LNCAP (cell line): ENCODE data around the gene TMTC1.
A peak's percentile ranks its signal among the peaks of the same experiment; 100 is the strongest.

ENCODE experiments used
- TF ChIP-seq, protein P1 (sequence below): fragments of 450-650 bp; IDR thresholded peaks from 2 replicates; pipeline ENCODE4 v1.5.1; 2017; ENCODE audit warnings: mild to moderate bottlenecking

TMTC1 gene

DNA sequence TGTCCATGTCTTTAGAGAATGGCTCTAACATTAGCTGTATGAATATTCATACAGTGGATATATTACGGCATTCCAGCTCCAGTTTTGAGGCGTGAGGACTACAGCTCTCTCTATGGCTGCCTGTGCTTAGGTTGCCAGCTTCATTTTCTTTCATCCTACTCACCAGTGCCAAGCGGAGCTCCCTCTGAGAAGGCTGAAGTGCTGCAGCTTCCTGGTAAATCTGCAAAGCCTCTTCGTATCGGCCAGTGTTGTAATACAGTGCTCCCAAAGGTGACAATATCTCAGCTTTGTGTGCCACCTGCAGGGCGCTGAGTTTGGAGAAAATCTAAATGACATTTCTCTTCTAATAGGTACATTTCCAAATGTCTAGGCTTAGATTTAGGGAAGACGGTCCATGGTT lies 266.5 kb downstream of the TMTC1 start:
- TF ChIP-seq, protein P1, sequence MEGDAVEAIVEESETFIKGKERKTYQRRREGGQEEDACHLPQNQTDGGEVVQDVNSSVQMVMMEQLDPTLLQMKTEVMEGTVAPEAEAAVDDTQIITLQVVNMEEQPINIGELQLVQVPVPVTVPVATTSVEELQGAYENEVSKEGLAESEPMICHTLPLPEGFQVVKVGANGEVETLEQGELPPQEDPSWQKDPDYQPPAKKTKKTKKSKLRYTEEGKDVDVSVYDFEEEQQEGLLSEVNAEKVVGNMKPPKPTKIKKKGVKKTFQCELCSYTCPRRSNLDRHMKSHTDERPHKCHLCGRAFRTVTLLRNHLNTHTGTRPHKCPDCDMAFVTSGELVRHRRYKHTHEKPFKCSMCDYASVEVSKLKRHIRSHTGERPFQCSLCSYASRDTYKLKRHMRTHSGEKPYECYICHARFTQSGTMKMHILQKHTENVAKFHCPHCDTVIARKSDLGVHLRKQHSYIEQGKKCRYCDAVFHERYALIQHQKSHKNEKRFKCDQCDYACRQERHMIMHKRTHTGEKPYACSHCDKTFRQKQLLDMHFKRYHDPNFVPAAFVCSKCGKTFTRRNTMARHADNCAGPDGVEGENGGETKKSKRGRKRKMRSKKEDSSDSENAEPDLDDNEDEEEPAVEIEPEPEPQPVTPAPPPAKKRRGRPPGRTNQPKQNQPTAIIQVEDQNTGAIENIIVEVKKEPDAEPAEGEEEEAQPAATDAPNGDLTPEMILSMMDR = peak; percentile 29; the same call in 1 of the 2 replicates

DNA sequence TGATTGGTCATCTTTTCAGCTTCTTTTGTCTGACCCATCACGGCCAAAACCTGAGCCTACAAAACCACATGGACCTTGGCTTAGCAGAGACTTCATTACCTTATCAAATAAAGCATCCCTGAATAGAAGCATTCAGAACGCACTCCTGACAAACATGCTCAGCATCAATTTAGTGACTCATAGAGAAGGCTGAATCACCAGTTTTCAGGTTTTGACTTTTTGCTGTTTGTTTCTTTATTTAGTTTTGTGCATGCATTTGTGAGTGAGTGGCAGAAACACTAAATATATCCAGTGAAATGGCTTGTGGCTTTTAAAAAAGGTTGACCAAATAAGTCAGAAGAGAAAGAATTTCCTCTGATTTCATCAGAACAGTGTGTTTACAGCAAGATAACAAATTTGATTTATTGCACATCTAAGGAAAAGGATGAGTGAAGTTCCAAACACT lies 267.3 kb downstream of the TMTC1 start:
- TF ChIP-seq, protein P1 = no peak

DNA sequence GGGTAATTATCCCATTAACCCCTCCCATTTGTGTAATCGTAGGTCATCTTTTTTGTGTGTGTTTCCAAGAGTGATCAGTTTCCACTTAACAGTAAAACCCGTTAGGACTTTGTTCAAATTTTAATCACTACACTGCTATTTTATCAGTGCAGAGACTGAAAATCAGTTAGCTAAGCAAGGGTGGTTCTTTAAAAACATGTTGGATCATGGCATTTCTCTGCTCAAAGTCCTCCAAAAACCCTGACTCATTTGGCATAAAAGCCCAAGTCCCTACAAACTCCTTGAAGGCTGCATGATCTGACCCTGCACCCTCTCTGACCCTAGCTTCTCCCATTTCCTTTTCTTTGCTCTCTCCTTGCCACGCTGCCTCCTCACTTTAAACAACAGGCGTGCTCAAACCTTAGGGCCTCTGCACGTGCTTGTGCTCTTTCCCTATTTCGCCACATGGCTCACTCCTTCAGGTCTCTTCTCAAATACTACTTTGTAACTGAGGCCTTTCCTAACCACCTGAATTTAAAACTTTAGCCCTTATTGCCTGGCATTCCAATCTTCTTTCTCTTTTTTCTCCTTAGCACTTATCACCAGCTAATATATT lies 273.1 kb downstream of the TMTC1 start:
- TF ChIP-seq, protein P1 = no peak

DNA sequence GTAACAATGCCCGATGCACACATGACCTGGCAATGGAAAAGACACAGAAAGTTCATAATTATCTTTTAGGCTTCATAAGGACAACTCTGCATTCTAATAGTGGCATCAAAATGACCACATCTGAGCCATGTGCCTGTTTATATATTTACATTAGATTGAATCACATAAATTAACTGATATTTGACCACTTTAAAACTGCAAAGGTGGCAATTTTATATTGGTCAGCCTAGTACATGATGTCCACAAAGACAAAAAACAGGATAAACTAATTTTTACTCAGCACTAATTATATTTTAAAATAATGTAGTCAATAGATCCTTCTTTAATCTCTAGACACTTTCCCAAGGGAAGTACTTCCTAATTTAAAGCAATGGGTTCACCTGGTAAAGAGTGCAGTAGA lies 274.2 kb downstream of the TMTC1 start:
- TF ChIP-seq, protein P1 = no peak

DNA sequence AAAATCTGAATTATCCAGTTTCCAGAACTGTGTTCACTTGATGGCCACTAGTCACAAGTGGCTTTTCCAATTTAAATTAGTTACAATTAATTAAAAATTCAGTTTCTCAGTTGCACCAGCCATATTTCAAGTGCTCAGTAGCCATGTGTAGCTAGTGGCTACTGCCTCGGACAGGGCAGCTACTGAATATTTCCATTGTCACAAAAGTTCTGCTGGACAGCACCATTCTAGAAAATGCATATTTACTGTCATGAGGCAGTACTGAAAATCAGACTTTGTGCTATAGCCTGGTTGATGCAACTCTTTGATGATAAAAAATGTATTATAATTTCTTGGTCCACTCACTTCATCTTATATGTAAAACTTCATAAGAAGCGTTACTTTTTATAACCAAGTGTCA lies 274.8 kb downstream of the TMTC1 start:
- TF ChIP-seq, protein P1 = no peak

DNA sequence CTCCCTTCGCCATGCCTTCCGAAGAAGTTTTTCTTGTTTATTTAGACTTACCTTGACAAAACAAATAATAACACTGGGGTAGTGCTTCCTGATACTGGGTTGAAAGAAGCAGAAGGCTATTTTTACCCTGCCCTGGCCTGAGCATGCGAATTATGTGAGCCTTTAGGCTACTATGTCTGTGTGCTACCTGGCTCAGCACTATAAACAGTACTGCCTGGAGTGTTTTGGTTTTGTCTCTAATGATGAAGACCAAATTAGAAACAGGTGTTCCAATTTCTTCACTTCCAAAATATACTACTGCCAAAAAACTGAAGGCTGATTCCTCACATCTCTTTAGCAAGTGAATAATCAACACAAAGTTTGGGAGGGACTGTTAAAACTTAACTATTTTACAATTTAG lies 278.6 kb downstream of the TMTC1 start:
- TF ChIP-seq, protein P1 = no peak

DNA sequence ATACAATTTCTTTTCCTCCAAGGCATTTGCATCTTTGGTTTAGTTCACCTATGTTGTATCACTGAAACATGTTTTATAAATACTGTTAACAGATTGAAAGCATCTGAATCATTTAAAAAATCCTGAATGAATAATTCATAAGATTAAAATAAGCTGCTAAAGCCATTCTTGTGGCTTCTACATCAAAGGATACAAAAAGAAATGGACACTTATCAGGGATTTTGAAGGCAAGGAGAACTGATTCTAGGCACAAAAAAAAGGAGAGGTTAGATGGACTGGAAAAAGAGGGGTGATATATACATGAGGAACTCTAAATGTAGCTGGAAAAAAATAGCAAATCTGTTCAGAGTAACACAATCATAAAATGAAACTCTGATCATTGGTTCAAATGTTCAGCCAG lies 280.5 kb downstream of the TMTC1 start:
- TF ChIP-seq, protein P1 = no peak

DNA sequence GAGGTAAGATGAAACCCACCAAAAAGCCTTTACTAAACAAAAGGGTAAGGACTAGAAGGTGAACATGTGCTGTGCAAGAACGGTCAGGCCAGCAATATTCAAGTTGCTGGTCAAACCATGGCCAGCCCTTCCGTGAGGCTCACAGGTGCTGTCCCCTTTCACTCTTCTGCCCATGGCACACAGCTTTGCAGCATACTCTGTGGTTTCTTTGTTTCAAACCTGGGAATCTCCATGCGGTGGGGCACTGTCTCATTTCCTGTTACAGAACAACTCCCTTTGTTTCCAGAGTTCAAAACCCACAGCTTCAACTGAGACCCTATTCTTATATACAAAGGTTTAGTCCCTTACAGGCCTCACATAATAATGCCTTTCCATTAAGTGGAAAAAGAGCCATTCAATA lies 284.5 kb downstream of the TMTC1 start:
- TF ChIP-seq, protein P1 = no peak
